ENCODE results near the gene TFB2M. TPM values are rescaled to one million over a fixed set of nuclear protein-coding genes. Genes with fewer than 3 reads are reported as not detected.

TFB2M gene
- total RNA-seq, 4 donors from 2014 or later, result 4.2 to 8.8 (median 7.6) TPM

DNA sequence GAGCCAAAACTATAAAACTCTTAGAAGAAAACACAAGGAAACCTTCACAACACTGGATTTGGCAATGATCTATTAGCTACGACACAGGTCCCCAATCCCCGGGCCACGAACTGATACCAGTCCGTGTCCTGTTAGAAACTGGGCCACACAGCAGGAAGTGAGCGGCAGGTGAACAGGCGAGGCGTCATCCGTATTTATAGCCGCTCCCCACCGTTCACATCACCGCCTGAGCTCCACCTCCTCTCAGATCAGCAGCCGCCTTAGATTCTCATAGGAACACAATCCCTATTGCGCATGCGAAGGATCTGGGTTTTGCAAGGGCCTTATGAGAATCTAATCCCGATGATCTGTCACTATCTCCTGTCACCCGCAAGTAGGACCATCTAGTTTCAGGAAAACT, 11.9 kb downstream of the TFB2M start:
- no peaks in the 10 kb centered on the region for H3K9me3 ChIP-seq
- TF ChIP-seq POLR2A (IDR thresholded peaks at IDR 0.05), result no peak
- TF ChIP-seq, protein P1, sequence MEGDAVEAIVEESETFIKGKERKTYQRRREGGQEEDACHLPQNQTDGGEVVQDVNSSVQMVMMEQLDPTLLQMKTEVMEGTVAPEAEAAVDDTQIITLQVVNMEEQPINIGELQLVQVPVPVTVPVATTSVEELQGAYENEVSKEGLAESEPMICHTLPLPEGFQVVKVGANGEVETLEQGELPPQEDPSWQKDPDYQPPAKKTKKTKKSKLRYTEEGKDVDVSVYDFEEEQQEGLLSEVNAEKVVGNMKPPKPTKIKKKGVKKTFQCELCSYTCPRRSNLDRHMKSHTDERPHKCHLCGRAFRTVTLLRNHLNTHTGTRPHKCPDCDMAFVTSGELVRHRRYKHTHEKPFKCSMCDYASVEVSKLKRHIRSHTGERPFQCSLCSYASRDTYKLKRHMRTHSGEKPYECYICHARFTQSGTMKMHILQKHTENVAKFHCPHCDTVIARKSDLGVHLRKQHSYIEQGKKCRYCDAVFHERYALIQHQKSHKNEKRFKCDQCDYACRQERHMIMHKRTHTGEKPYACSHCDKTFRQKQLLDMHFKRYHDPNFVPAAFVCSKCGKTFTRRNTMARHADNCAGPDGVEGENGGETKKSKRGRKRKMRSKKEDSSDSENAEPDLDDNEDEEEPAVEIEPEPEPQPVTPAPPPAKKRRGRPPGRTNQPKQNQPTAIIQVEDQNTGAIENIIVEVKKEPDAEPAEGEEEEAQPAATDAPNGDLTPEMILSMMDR (IDR thresholded peaks at IDR 0.05), result no peak
- TF ChIP-seq EP300 (IDR thresholded peaks at IDR 0.05), result no peak
- DNase-seq (ENCODE audit: low spot score in 2 of 2), result no peak
- H3K4me1 ChIP-seq, result no peaks in the 10 kb centered on the region
- H3K4me3 ChIP-seq, result no peak overlapping the region
- no peaks in the 10 kb centered on the region for H3K27me3 ChIP-seq
- 95 to 96% methylated on average over 16 of the region's 16 CpGs for WGBS, 2 donors
- peaks cover 3 to 94% (median 12%) of the 10 kb centered on the region in 3 donors for H3K36me3 ChIP-seq
- no peak overlapping the region for H3K27ac ChIP-seq

DNA sequence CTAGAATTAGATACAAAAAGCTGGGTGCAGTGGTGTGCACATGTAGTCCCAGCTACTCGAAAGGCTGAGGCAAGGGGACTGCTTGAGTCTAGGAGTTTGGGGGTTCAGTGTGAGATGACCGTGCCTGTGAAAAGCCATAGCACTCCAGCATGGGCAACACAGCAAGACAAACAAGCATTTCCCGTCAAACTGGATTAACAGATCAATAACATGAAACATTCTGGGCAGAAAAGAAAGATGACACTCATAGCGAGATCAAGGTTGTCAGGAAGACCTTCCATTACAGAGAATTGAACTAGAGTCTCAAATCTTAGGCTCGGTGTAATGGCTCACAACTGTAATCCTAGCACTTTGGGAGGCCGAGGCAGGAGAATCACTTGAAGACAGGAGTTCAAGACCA, 14.0 kb downstream of the TFB2M start:
- Histone ChIP-seq H3K36me3 (peaks cover 3 to 87% (median 15%) of the 10 kb centered on the region in 3 donors), H3K27me3 (no peaks in the 10 kb centered on the region), H3K4me1 (no peaks in the 10 kb centered on the region), H3K27ac (no peak overlapping the region), H3K4me3 (no peak overlapping the region), H3K9me3 (no peaks in the 10 kb centered on the region)
- no peak for DNase-seq (ENCODE audit: low spot score in 2 of 2)
- TF ChIP-seq EP300 (IDR thresholded peaks at IDR 0.05) (no peak), POLR2A (IDR thresholded peaks at IDR 0.05) (no peak)
- TF ChIP-seq, protein P1 (IDR thresholded peaks at IDR 0.05), result no peak
- WGBS, 2 donors, result 87 to 94% methylated on average over 6 of the region's 6 CpGs

- no peaks in the 10 kb centered on the region for H3K4me1 ChIP-seq
- no peak overlapping the region for H3K4me3 ChIP-seq
- H3K27ac ChIP-seq, result no peak overlapping the region
- no peak for TF ChIP-seq EP300 (IDR thresholded peaks at IDR 0.05)
- TF ChIP-seq, protein P1 (IDR thresholded peaks at IDR 0.05), result no peak
- no peak for TF ChIP-seq POLR2A (IDR thresholded peaks at IDR 0.05)
- peaks cover 3 to 83% (median 15%) of the 10 kb centered on the region in 3 donors for H3K36me3 ChIP-seq
- no peaks in the 10 kb centered on the region for H3K27me3 ChIP-seq
- no peaks in the 10 kb centered on the region for H3K9me3 ChIP-seq
- no peak for DNase-seq (ENCODE audit: low spot score in 2 of 2)
- WGBS, 2 donors, result 66 to 71% methylated on average over 11 of the region's 11 CpGs
These were observed 15.7 kb downstream of the TFB2M start for GRCh38 chr1:246550402-246550801.

DNA sequence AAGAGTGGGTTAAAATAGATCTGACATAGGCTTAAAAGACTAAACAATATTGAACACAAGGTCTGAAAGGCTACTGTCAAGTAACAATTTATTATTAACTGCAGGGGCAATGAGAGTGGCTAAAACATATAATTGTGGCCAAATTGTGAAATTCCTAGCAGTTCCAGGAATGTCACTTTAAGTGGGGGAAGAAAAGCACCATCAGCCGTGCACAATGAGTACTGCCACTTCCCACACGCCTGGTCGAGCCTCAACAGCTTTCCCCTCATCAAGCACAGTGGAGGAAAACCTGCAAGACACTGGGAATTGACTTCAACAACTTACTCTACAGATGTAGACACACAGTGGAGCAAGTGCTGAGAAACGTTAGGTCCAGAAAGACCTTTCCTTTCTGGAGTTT, 16.4 kb downstream of the TFB2M start:
- H3K36me3 ChIP-seq, result peaks cover 3 to 81% (median 15%) of the 10 kb centered on the region in 3 donors
- DNase-seq (ENCODE audit: low spot score in 2 of 2), result no peak
- 61 to 66% methylated on average over 4 of the region's 4 CpGs for WGBS, 2 donors
- H3K27ac ChIP-seq, result no peak overlapping the region
- TF ChIP-seq, protein P1 (IDR thresholded peaks at IDR 0.05), result no peak
- TF ChIP-seq POLR2A (IDR thresholded peaks at IDR 0.05) (no peak), EP300 (IDR thresholded peaks at IDR 0.05) (no peak)
- no peaks in the 10 kb centered on the region for H3K27me3 ChIP-seq
- no peaks in the 10 kb centered on the region for H3K9me3 ChIP-seq
- H3K4me3 ChIP-seq, result no peak overlapping the region
- H3K4me1 ChIP-seq, result no peaks in the 10 kb centered on the region

DNA sequence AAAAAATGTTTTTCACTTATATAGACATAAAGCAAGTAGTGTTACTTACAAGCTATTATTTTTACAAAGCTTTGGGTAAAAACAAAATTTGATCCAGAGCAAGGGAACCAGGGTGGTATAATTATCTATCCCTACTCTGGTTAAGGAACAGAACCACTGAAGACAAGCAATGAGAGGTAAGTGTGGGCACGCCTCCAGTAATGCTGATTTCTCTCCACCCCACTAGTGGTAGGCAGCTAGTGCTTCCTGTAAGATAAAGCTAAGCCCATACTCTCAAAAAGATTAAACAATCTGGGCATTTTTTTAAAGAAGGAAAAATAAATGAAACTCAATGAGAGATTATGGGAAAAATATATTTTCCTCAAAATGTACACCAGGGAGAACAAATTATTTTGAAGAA, 22.1 kb downstream of the TFB2M start:
- Histone ChIP-seq H3K9me3 (no peaks in the 10 kb centered on the region), H3K4me3 (no peak overlapping the region), H3K4me1 (no peaks in the 10 kb centered on the region), H3K36me3 (peaks cover 0 to 81% (median 12%) of the 10 kb centered on the region in 3 donors), H3K27me3 (no peaks in the 10 kb centered on the region), H3K27ac (no peak overlapping the region)
- no peak for DNase-seq (ENCODE audit: low spot score in 2 of 2)
- WGBS, 2 donors, result 88 to 94% methylated on average over 1 of the region's 1 CpG
- no peak for TF ChIP-seq EP300 (IDR thresholded peaks at IDR 0.05)
- TF ChIP-seq, protein P1 (IDR thresholded peaks at IDR 0.05), result no peak
- no peak for TF ChIP-seq POLR2A (IDR thresholded peaks at IDR 0.05)

Data from tibial nerve (tissue), 4 donors.